Bone marrow (tissue), 2 donors: ENCODE data around the gene DUXA.
"Not testable (repeated sequence)": the region's sequence is repeated elsewhere in the genome, so short reads cannot be mapped to it uniquely, and the experiment has no call there.

Source experiments
- DNase-seq, 2 donors: peaks; one replicate each; lab custom pipeline; 2025; lab: John Stamatoyannopoulos, UW

Gene DUXA

GRCh38 chr19:57167385-57167784, at the start of gene DUXA:
DUXA (minus strand) TSS chr19:57167485; CDS start chr19:57167443, 42 bp downstream.
- DNase-seq = no peak

GRCh38 chr19:57212109-57212508, 44.8 kb upstream of the DUXA start:
- DNase-seq = no peak

- DNase-seq = no peak
Measured at GRCh38 chr19:57210381-57210780, 43.1 kb upstream of the DUXA start.

GRCh38 chr19:57202160-57202559, 34.9 kb upstream of the DUXA start:
- no peak for DNase-seq

DNA sequence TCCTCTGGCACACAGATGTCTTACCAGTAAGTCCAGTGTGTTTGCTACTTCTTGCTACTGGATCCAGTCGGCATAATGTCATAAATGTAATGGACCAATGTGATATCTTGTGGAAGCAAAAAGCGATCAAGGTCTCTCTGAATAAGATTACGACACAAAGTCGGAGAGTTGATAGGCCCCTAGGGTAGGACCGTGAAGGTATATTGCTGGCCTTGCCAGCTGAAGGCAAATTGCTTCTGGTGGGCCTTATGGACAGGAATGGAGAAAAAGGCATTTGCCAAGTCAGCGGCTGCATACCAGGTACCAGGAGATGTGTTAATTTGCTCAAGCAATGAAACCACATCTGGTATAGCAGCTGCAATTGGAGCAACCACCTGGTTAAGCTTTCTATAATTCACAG, 30.6 kb upstream of the DUXA start:
- not testable (repeated sequence) for DNase-seq

DNA sequence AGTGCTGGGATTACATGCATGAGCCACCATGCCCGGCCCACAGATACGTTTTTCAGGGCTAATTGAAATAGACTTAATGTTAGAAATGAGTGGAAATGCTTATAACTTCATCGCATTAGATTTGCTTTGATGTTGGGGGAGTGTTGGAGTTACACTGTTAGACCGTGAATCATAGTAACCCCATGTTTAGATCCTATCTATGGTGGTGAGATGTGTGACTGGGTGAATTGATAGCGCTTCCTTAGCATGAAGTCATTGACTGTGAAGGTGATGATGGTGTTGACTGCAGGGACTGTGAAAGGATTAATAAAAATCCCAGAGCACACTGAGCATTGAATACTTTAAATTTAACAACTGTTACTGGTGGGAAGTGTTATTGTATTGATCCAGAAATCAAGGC, 25.7 kb upstream of the DUXA start:
- DNase-seq = no peak

GRCh38 chr19:57192077-57192420, 24.8 kb upstream of the DUXA start:
- no peak for DNase-seq

- peak; percentile 81 to 88 for DNase-seq
Measured at GRCh38 chr19:57191141-57192076, 24.1 kb upstream of the DUXA start, which contains the start of gene ZNF264. ZNF264 (plus strand) TSS chr19:57191500; CDS start chr19:57191914, 414 bp downstream.

GRCh38 chr19:57190301-57190700, 23.0 kb upstream of the DUXA start:
- DNase-seq = no peak

DNA sequence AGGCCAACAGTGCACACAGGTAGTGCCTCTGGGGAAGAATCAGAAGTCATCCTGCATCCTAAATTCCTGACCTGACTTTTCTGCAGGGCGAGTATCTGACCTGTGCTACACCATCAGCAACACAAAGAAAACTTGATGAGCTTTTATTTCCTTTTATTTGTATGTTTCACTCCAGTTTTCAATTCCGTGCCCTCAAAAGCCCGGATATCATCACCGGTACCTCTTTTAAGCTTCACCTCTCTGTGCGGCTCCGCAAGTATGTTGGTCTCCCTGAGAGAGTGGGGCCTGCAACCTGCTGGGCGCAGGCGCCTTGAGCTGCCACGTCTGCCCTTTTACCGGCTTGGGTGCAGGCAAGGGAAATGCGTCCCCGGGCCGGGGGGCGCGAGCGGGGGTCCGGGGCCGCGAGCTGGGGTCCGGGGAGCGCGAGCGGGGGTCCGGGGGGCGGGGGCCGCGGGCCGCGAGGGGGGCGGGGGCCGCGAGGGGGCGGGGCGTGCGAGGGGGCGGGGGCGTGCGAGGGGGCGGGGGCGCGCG, 4.3 kb upstream of the DUXA start:
- no peak for DNase-seq

DNA sequence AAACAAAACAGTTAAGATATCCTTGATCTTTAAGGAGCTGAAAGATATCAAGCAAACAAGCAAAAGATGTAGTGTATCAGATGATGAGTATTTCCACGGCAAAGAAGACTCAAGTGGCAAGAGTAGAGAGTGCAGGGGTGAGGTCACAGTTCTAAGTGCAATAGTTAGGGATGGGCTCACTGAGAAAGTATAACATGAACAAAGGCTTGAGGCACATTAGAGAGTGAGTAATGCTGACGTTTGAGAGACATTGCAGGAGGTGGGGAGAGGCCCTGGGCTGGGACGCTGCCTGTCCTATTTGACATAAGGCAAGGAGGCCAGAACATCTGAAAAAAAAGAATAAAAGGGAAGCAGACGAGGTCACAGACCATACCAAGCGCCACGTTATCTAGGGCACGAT, 1.4 kb downstream of the DUXA start:
- no peak for DNase-seq

DNA sequence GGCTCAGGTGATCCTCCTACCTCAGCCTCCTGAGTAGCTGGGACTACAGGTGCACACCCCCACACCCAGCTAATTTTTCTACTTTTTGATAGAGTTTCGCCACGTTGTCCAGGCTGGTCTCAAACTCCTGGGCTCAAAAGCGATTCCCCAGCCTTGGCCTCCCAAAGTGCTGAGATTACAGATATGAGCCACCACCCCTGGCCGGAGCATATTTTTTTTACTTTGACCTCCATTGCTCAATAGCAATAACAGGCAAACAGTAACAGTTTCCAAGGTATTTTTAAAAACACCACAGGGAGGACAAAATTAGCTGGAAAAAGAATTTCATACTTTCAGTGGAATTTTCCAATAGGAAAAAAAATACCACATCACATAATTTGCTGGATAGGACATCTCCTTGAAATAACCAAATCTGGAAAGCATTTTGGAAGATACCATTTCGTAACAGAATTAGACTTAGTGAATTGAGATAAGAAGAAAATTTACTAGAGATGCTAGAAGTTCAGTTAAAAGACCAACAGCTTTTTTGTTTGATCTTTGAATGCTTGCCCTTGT, 5.2 kb downstream of the DUXA start:
- DNase-seq = no peak

DNA sequence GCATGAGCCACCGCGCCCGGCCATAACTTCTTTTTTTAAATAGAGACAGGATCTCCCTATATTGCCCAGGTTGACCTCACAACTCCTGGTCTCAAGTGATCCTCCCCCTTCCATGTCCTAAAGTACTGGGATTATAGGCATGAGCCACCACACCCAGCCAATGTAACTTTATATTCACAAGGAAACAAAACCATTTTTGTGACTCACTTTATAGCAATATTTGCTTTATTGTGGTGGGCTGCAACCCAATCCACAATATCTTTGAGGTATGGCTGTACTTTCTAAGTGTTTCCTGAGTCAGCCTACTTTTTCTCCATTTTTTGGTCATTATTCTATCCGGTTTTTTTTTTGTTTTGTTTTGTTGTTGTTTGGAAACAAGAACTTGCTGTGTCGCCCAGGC, 14.4 kb downstream of the DUXA start:
- DNase-seq = no peak

DNA sequence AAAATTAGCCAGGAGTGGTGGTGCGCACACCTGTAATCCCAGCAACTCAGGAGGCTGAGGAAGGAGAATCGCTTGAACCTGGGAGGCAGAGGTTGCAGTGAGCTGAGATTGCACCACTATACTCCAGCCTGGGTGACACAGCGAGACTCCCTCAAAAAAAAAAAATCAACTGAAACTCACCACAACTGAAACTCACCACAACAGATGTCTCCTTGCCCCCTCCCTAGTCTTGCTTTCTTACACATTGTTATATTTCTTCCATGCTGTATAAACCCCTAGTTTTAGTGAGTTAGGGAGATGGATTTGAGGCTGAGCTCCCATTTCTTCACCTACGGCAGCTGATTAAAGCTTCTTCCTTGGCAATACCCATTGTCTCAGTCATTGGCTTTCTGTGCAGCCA, 25.6 kb downstream of the DUXA start:
- no peak for DNase-seq

DNA sequence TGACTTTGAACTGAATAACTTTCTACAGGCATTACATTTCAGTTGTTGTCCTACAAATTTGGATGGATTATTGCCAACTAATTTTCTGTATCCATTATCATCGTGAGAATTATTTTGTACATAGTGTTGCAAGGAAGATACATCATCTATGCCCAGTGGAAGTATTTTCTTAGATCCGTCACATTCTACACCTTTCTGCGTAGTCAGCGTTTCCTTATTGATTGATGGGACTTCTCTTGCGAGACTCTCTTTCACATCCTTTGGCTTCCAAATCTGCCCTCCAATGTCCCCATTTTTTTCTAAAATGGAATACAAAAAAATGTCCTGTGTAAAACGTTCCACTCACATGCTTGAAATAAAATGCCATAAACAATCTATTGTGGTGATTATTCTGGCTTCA, 31.5 kb downstream of the DUXA start:
- no peak for DNase-seq

DNA sequence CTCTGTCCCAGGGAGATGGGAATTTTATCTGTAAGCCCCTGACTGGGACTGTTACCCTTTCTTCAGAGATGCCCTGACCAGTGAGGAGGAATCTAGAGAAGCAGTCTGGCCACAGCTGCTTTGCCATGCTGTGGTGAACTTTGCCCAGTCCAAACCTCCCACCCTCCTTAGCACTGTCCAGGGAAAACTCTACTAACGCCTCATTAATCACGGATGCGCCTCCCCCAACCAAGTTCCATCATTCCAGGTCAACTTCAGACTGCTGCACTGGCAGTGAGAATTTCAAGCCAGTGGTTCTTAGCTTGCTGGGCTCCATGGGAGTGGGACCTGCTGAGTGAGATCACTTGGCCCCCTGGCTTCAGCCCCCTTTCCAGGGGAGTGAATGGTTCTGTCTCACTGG, 39.9 kb downstream of the DUXA start:
- not testable (repeated sequence) for DNase-seq

DNA sequence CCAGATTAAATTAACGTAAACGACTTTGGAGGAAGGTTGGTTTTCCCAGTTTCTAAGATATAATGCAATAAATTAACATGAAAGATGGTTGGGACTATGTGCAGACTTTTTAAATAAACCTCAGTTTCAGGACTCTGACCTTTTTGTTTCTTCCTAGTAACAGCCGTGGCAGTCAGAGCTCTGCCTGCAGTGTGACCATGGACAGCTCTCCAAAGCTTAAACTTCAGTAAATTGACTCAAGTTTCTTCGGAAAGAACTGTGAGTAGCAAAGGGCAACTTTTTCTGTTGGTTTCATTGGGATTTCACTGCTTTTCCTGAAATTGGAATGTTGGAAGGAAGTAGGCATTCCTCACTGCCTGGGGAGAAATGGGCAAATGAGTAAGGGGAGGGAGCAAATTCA, 43.4 kb downstream of the DUXA start:
- no peak for DNase-seq

DNA sequence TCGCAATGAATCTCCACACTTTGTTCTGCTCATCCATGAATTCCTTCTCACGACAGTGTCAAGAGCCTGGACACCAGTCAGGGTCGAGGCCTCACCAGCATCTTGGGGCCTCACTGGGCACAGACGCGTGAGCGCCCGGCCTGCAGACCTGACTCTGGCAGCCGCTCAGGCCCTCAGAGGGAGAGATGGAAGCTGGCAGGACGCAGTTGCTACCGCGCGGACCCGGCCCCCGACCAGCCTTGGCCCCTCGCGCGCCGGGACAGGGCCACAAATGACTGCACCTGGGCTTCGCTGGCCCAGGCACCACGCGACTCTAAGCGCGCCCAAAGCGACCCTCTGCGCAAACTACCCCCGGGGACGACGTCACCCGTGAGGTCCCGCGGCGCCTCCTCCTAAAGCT, 48.4 kb downstream of the DUXA start:
- DNase-seq = no peak

GRCh38 chr19:57113501-57113900, 53.8 kb downstream of the DUXA start:
- DNase-seq = not testable (repeated sequence)

- DNase-seq = no peak
Measured at GRCh38 chr19:57111329-57111644, 56.0 kb downstream of the DUXA start.

GRCh38 chr19:57110592-57111328, 56.5 kb downstream of the DUXA start:
- DNase-seq = no peak

- no peak for DNase-seq
Measured at GRCh38 chr19:57106722-57107235, 60.5 kb downstream of the DUXA start.
